ENCODE results near the gene SLC12A6. TPM values are rescaled to one million over a fixed set of nuclear protein-coding genes. Genes with fewer than 3 reads are reported as not detected.

The SLC12A6 gene
- total RNA-seq, 2 experiments from 2014 or later = 11.5 to 14.9 TPM

DNA sequence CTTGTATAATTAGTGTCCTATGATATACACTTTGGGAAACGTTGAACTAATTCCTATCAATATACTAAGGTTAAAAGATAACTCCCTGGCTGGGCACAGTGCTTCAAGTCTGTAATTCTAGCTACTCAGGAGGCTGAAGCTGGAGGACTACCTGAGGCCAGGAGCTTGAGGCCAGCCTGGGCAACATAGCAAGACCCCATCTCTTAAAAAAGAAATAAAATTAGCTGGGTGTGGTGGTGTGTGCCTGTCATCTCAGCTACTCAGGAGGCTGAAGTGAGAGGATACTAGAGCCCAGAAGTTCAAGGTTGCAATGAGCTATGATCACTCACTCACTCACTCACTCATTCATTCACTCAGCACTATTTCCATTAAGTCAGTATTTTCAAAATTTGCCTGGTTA is 55.2 kb downstream of the SLC12A6 start:
- H3K4me2 ChIP-seq (ENCODE audit: low read length) = no peak overlapping the region
- BruUV-seq (replicated peaks) = no TSS peak
- intact Hi-C loops (cut with micrococcal nuclease; ENCODE audit: unreplicated experiment) = no loop called here
- H3K27ac ChIP-seq (ENCODE audit: low read depth, low read length, poor library complexity, severe bottlenecking) = no peak overlapping the region
- no peaks in the 10 kb centered on the region for H3K79me2 ChIP-seq (ENCODE audit: insufficient read depth, low read depth, low read length)
- no peak overlapping the region for H3K4me3 ChIP-seq (ENCODE audit: low read depth, low read length, poor library complexity, severe bottlenecking)
- no peaks in the 10 kb centered on the region for H3K4me1 ChIP-seq (ENCODE audit: insufficient read depth, low read length, poor library complexity, severe bottlenecking)
- no peak for DNase-seq (ENCODE audit: low spot score)
- POLR2A ChIA-PET = interaction anchor here (0.6 kb wide), 1 partner anchor 66 kb away, joined by 3 read pairs; no protein-coding TSS in a partner anchor
- TF ChIP-seq EZH2phosphoT487 (IDR thresholded peaks at IDR 0.05; ENCODE audit: borderline replicate concordance, low read depth, low read length) = no peak
- TF ChIP-seq, protein P1, sequence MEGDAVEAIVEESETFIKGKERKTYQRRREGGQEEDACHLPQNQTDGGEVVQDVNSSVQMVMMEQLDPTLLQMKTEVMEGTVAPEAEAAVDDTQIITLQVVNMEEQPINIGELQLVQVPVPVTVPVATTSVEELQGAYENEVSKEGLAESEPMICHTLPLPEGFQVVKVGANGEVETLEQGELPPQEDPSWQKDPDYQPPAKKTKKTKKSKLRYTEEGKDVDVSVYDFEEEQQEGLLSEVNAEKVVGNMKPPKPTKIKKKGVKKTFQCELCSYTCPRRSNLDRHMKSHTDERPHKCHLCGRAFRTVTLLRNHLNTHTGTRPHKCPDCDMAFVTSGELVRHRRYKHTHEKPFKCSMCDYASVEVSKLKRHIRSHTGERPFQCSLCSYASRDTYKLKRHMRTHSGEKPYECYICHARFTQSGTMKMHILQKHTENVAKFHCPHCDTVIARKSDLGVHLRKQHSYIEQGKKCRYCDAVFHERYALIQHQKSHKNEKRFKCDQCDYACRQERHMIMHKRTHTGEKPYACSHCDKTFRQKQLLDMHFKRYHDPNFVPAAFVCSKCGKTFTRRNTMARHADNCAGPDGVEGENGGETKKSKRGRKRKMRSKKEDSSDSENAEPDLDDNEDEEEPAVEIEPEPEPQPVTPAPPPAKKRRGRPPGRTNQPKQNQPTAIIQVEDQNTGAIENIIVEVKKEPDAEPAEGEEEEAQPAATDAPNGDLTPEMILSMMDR (conservative IDR thresholded peaks at IDR 0.05; ENCODE audit: low read length) = no peak
- no peak overlapping the region for H2AFZ ChIP-seq (ENCODE audit: low read length)
- H3K9me3 ChIP-seq (ENCODE audit: low read length) = no peaks in the 10 kb centered on the region
- H3K9me2 ChIP-seq (ENCODE audit: insufficient read depth, low read length) = no peaks in the 10 kb centered on the region
- CTCF ChIA-PET (ENCODE audit: unreplicated experiment) = no interaction called here
- H3K36me3 ChIP-seq (ENCODE audit: insufficient read depth, low read length) = no peaks in the 10 kb centered on the region
- H4K20me1 ChIP-seq (ENCODE audit: insufficient read depth, low read length) = no peaks in the 10 kb centered on the region

DNA sequence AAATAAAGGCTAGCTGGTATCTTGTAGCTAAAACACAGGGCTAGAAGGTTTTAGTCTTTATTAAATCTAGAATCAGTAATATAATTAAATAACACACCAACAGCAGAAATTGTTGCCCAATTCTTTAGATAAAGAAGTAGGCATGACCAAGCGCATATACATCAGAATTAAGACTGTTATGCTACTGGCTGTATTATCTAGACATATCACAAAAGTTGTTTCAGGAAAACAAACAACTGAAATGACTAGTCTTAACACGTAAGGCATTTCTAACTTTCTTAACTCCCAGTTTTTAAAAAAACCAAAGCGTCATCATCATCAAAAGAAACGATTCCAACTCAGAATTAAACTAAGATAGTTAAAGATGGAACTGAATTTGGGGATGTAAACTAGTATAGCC is 57.4 kb downstream of the SLC12A6 start:
- no peaks in the 10 kb centered on the region for H3K9me3 ChIP-seq (ENCODE audit: low read length)
- no peaks in the 10 kb centered on the region for H3K36me3 ChIP-seq (ENCODE audit: insufficient read depth, low read length)
- H2AFZ ChIP-seq (ENCODE audit: low read length) = no peak overlapping the region
- H3K4me1 ChIP-seq (ENCODE audit: insufficient read depth, low read length, poor library complexity, severe bottlenecking) = no peaks in the 10 kb centered on the region
- no peak overlapping the region for H3K4me3 ChIP-seq (ENCODE audit: low read depth, low read length, poor library complexity, severe bottlenecking)
- BruUV-seq (replicated peaks) = no TSS peak
- ChIA-PET POLR2A (interaction anchor here (1.0 to 1.7 kb wide), 2 partner anchors 19 to 28 kb away, joined by 3 read pairs; no protein-coding TSS in a partner anchor), CTCF (ENCODE audit: unreplicated experiment) (no interaction called here)
- H3K27ac ChIP-seq (ENCODE audit: low read depth, low read length, poor library complexity, severe bottlenecking) = no peak overlapping the region
- H4K20me1 ChIP-seq (ENCODE audit: insufficient read depth, low read length) = no peaks in the 10 kb centered on the region
- H3K9me2 ChIP-seq (ENCODE audit: insufficient read depth, low read length) = no peaks in the 10 kb centered on the region
- TF ChIP-seq, protein P1 (conservative IDR thresholded peaks at IDR 0.05; ENCODE audit: low read length) = no peak
- no peak for TF ChIP-seq EZH2phosphoT487 (IDR thresholded peaks at IDR 0.05; ENCODE audit: borderline replicate concordance, low read depth, low read length)
- DNase-seq (ENCODE audit: low spot score) = no peak
- no peak overlapping the region for H3K4me2 ChIP-seq (ENCODE audit: low read length)
- intact Hi-C loops (cut with micrococcal nuclease; ENCODE audit: unreplicated experiment) = no loop called here
- no peaks in the 10 kb centered on the region for H3K79me2 ChIP-seq (ENCODE audit: insufficient read depth, low read depth, low read length)

DNA sequence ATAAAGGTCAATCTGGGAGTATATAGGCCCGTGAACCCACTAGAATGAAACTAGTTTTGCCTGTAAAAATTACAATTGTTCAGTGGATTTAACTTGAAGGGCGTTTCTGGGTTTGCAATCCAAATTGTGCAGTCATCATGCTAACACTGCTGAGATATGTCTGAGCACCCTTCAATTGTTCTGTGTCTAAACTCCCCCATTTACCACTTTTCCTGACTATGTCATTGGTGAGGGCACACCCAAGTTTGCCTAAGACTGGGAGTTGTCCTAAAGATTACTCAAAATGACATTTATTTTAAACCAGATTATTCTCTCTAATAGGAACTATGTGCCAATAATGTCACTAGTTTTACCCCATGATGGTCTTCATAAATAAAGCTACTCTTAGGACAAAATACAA is 58.2 kb downstream of the SLC12A6 start:
- BruUV-seq (replicated peaks) = no TSS peak
- no peaks in the 10 kb centered on the region for H3K4me1 ChIP-seq (ENCODE audit: insufficient read depth, low read length, poor library complexity, severe bottlenecking)
- CTCF ChIA-PET (ENCODE audit: unreplicated experiment) = no interaction called here
- no peaks in the 10 kb centered on the region for H3K9me2 ChIP-seq (ENCODE audit: insufficient read depth, low read length)
- H3K27ac ChIP-seq (ENCODE audit: low read depth, low read length, poor library complexity, severe bottlenecking) = no peak overlapping the region
- POLR2A ChIA-PET = interaction anchor here (1.7 kb wide), 1 partner anchor 18 kb away, joined by 3 read pairs; no protein-coding TSS in a partner anchor
- no peaks in the 10 kb centered on the region for H3K36me3 ChIP-seq (ENCODE audit: insufficient read depth, low read length)
- no peak overlapping the region for H3K4me2 ChIP-seq (ENCODE audit: low read length)
- no peak overlapping the region for H2AFZ ChIP-seq (ENCODE audit: low read length)
- TF ChIP-seq, protein P1 (conservative IDR thresholded peaks at IDR 0.05; ENCODE audit: low read length) = no peak
- TF ChIP-seq EZH2phosphoT487 (IDR thresholded peaks at IDR 0.05; ENCODE audit: borderline replicate concordance, low read depth, low read length) = no peak
- no peak overlapping the region for H3K4me3 ChIP-seq (ENCODE audit: low read depth, low read length, poor library complexity, severe bottlenecking)
- H3K9me3 ChIP-seq (ENCODE audit: low read length) = no peaks in the 10 kb centered on the region
- no peak for DNase-seq (ENCODE audit: low spot score)
- no peaks in the 10 kb centered on the region for H3K79me2 ChIP-seq (ENCODE audit: insufficient read depth, low read depth, low read length)
- intact Hi-C loops (cut with micrococcal nuclease; ENCODE audit: unreplicated experiment) = no loop called here
- H4K20me1 ChIP-seq (ENCODE audit: insufficient read depth, low read length) = no peaks in the 10 kb centered on the region
